Ecto neural progenitor cell (in vitro differentiated cells): ENCODE results near the gene TOP2B.

ENCODE experiments used
- DNase-seq: peaks from one replicate; pipeline ENCODE4 v3.0.0-alpha.2; 2018; ENCODE audit warnings: low spot score

Gene TOP2B

DNA sequence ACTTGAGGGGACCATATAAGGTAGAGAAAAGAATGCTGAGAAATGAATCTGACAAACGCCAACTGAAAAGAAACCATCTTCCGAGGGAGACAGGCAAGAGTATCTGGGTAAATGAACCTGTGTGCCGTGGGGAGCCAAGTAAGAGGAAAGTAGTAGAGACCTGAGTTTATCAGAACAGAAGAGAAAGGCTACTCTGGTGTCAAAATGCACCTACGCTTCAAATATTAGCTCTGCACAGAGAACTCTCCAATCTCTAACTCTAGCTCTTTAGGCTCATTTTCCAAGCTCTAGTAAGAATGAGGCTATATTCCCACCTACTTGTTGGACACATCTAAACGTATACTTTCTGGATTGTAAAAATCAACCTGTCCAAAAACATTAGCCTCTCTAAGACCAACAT is 53.5 kb downstream of the TOP2B start:
- DNase-seq, result no peak

DNA sequence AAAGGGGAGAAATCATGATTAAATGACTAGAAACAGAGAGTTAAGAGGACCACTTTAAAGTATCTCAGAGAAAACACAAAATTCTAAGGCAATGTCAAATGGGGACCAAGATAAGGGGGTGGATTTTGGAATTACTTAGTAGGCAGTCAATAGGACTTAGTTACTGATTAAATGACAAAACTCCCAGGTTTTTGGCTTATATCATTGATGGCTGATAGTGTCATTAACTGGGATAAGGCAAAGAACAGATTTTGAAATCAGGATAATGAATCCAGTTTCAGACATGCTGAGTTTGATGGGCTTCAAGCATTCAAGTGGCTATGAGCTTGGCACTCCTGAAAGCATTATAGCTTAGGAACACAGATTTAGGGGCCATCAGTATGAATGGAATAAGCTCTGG is 53.9 kb downstream of the TOP2B start:
- DNase-seq, result no peak

DNA sequence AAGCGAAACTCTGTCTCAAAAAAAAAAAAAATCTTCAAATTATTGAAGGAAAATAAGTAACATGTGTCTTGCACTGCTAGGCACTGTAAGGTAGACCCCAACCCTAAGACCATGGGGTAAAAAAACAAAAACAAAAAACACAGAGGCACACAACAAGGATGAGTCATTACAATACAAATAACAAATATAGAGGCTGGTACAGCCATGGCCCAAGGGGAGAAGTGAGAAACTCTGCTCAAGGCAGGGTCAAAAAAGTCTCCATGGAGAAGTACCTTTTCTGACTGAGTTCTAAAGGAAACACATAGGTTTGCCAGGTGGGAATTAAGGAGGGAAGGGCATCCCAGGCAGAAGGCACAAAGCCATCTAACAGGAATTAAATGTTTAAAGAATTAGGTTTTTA is 54.5 kb downstream of the TOP2B start:
- DNase-seq, result no peak

DNA sequence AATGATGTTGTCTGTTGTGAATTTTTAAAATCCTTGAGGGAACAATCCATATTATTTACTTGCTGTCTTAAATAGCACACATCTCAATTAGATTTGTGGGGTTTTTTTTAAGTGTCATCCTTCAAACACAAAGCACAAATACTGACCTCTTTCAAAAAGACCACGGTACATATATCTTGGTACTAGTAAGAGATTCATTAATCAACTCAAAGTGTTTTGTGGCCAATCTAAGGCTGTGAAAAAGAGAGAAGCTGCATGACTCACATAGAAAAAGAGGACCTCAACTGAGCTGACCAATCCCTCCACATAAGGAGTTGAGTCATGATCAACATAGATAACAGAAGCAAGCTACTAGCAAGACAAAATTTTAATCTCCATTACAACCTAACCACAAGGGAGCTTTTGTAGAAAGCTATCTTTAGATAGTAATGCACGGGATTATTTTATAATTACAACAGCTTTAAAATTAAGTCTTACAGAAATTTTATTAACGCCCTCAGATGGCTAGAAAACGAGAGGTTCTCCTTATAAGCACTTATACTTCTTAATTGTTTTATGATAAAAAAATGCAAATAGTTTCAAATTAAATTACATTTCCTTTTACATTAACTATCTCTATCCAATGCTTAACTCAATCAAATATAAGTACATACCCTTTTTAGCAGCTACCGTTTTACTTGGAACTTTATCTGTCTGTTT is 60.5 kb downstream of the TOP2B start:
- DNase-seq, result no peak

DNA sequence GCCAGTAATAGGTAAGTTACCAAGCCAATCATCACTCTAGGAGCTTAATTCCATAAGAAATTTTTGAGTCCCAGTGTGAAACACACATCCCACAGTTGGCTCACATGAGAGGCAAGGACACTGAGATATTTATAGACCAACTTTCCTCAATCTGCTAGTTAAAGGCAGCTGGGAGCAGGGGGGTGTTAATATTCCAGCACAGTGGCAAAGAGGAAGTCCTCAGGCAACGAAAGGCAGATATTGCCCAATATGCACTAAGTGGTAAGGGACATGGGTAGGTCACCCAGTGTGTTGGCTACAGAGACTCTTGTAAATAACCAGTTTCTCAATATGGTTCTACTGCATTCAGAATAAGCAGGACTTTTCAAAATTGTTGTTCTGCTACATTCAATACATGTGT is 61.0 kb downstream of the TOP2B start:
- no peak for DNase-seq

DNA sequence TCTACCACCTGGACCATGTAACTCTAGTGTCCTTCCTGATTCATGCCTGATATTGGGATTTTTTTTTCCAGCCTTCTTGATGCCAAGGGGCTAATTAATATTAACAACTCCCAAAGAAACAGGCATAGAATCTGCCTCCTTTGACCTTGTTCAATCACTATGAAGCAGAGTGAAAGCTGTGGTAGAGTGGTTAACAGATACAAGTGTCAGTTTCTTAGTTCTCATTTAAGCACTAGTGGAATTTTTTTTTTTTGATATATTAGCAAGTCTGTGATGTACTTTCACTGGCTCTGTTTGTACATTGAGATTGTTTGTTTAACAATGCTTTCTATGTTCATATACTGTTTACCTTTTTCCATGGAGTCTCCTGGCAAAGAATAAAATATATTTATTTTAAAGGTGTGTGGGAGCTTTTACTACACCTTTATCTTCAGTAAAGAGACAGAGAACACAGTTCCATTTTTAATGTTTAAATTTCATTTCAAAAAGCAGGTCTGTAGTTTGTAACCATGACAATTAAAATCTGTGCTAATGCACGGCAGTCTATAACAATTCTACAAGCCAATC is 67.1 kb downstream of the TOP2B start:
- DNase-seq, result no peak

DNA sequence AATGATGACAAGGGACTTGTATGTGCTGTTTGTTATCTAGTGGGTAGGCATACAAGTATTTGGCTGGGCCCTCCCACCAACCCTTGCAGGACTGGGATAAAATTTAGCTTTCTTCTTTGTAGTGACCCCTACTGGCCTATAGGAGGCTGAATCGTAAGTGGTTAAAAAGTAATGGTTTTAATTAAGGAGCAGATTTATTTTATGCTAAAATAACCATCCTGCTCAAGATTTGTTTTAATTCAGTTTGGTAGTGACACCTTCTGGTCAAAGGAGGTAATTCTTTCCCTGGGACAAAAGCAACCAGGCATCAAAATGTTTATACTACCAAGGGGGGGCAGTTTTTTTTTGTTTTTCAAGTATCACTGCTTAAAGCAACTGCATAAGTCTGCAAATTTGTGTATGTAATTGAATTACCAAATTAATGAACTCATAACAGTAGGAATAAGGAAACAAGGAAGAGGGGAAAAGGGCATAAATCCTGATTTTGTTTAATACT is 70.7 kb downstream of the TOP2B start:
- DNase-seq, result no peak

DNA sequence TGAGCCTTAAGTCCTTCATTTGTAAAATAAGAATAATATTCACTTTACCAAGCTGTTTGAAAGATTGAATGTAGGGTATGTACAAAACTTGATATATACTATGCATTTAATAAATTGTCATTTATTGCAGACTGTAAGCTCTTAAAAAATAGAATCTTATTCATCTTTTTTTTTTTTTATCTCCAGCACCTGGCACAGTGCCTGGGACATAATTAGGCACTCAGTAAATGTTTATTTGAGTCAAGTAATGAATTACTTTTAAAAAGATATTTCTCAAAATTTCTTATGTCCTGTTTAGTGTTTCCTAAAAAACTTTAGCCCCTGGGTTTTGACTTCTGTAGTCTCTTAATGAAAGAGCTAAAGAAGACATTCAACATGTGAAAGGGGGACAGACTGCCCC is 71.7 kb downstream of the TOP2B start:
- no peak for DNase-seq

DNA sequence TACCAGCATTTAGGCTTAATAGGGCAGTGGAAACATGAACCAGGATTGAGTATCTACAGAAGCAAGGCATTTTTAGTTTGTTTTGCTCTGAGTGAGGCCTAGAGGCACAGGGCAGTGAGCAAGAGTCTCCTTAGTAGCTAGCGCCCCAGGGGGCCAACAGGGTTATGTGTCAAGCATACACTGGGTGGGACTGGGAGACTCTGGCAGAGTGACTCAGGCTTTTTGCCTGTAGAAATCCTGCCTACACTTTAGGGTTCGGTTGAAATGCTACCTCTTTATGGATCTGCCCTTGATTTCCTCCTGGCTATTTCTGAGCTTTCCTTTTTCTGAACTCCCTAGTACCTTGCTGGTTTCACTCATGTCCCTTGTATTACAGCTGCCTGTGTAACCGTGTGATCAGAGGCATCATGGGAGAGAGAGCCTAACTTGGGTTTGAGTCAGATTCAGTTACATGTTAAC is 72.2 kb downstream of the TOP2B start:
- DNase-seq, result no peak

DNA sequence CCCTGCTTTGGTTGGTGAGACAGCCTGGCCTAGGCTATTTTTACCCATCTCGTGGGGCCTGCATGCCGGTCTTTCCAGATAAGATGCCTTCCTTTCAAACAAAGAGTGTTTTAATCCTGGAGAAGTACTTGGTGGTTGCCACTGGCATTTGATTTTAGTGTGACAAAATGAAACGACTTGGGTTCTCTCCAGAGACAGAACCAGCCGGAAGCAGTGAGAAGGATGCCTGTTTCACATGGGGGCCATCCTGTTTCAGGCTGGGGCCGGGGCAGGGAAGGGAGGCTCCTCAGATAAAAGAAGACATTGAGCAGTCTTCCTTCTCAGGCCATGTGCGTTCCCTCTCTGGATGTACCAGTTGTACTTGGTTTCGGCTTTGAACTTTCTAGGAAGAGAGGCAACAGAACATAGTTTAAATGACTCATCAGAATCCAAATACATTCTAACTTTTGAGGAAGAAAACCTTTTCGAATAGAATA is 74.9 kb downstream of the TOP2B start:
- no peak for DNase-seq

DNA sequence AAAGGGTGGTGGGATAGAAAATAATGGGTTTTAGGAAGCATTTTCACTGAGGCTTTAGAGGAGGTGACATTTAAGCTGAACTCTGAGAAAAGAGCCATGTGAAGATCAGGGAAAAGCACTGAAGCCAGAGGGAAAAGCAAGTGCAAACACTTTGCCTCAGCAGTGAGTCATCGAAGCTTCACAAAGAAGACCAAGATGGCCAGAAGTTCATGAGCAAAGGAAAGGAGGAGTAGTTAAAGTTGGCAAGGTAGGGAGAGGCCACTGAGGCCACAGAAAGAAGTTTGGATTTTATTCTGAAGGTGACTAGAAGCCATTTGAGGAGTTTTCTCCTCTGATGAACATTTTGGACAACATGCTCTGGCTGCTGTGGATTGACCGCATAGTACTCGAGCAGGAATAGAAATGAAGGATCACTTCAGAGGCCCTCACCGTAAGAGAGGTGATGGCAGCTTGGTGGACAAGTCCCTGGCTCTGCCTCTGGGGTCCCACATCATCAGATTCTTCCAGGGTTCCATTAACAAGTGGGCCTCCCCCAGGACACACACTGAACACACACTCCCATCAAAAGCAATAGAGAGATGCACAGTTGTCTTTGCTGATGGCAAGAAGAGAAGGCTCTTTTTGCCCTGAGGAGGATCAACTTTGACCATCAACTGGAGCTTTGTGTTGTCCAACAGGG is 75.5 kb downstream of the TOP2B start:
- DNase-seq, result no peak

DNA sequence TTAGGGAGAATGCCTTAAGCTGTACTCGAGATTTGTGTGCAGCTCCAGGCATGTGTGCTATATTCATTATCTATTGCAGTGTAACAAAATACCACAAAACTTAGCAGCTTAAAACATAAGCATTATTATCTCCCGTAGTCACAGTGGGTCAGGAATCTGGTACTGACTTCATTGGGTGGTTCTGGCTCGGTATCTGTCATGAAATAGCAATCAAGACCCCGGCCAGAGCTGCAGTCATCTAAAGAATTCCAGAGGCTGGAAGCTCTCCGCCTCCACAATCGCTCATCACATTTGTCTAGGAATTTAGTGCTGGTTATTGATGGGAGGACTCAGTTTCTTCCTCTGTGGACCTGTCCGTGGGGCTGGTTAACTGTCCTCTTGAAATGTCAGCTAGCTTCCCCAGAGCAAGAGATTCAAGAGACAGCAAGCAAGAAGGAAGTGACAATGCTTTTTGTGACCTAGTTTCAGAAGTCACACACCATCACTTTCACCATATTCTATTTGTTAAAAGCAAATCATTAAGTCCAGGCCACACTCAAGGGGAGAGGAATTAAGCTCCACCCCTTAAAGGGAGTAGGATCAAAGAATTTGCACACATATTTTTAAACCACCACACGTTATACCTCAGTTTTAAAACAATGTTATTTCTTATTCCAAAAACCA is 76.1 kb downstream of the TOP2B start:
- no peak for DNase-seq

DNA sequence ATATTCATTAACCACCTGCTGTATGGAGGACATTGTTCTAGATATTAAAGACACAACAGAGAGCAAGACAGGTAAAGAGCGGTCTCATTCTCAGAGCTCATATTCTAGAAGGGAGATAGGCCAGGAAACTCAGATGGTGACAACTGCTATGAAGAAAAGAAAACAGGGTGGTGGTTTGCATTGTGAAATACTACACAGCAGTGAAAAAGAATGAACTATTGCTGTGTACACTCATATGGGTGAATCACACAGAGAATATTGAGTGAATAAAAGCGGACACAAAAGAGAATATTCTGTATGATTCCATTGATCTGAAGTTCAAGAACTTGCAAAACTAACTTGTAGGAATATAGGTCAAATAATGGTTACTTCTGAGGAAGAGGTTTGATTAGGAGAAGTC is 76.7 kb downstream of the TOP2B start:
- no peak for DNase-seq

DNA sequence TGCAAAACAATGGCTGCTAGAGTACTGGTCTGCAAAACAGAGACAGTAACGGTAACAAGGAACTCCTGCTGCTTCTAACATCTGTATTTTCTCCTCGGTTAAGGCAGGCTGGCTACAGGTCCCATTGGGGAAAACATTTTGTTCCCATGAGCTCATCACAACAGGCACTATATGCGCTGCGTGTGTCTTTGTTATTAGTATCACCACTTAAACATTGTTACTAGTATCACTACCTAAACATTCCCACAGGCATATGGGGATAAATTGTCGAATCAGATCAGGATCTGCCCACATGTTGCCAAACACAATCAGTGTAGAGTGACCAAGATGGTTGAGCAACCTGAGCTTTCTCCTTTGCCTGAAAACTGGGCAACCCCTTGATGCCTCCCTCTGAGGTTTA is 77.2 kb downstream of the TOP2B start:
- no peak for DNase-seq

DNA sequence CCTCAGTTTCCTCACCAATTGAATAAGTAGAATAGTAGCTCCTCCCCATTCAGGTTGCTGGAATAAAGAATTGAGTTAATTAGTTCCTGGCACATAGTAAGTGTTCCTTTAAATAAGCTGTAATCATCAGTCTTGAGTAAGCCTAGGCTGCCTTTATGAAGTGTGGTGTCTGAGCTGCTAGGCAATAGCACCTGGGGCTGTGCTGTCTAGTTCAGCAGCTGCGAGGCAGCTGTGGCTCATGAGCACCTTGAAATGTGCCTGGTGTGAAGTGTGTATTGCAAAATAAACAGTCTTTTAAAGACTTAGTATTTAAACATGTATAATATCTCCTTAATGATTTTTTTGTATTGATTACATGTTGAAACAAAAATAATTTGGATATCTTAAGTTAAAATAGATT is 77.6 kb downstream of the TOP2B start:
- no peak for DNase-seq

DNA sequence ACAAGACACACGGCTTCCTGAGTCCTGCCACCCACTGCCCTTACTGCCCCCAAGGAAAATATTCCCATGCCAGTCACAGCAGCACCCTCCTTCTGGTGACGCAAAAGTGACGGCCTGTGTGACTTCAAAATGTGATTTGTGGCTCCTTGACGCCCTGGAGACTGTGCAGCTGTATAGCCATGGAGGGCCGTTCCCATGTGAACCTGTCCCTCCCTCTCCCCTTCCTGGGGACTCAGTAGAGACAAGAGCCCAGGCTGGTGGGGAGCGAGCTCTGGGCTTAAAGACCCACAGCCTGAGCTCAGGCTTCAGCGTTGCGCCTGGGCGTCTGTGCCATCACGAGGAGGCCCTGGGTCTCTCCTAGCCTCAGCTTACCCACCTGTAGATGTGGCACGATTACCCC is 78.2 kb downstream of the TOP2B start:
- DNase-seq, result no peak

DNA sequence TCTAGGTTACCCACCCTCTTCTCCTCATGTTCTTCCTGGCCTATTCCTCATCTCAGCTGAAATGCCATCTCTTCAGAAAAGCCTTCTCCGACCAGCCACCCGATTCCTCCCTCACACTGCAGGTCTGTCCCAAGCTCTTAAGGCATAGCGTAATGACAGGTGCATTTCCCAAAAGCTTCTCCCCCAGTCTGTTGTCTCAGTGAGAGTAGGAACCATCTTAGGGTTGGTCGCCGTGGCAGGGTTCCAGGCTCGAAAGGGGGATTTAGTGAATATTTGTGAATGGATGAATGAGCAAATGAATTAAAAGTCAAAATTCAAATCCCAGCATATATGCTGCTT is 78.6 kb downstream of the TOP2B start:
- DNase-seq, result no peak

DNA sequence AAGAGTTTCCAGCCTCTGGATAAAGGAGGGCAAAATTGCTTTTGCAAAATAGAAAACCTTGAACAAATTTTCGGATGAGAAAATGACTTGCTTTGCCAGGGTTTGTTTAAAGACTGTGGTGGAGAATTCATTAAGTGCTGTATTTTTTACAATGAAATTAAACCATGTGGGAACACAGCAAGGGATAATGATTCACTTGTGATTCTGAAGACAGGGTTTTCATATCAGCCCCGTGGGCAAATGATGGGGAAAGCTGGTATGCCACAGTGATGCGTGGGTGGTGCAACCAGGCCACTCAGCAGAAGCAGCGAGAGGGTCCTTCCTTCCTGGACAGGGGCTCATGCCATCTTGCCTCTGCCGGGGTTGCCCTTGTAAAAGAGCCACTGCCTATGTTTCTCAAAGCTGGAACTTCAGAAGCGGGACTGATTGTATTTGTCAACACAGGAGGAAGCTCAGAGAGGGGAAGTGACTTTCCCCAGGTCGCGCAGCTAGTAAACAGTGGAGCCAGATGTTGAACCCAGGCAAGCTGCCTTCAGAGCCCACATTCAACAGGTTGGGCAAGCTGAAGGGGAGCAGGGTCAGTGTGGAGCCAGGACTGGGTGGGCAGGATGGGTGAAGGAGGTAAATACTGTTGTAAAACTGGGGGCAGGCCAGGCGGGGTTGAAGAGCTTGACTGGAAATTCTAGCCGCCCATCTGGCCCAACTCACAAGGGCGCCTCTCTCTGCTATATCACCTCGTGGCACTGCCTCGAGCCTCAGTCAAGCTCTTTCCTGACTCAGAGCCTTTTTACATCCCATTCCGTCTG is 79.1 kb downstream of the TOP2B start:
- no peak for DNase-seq

DNA sequence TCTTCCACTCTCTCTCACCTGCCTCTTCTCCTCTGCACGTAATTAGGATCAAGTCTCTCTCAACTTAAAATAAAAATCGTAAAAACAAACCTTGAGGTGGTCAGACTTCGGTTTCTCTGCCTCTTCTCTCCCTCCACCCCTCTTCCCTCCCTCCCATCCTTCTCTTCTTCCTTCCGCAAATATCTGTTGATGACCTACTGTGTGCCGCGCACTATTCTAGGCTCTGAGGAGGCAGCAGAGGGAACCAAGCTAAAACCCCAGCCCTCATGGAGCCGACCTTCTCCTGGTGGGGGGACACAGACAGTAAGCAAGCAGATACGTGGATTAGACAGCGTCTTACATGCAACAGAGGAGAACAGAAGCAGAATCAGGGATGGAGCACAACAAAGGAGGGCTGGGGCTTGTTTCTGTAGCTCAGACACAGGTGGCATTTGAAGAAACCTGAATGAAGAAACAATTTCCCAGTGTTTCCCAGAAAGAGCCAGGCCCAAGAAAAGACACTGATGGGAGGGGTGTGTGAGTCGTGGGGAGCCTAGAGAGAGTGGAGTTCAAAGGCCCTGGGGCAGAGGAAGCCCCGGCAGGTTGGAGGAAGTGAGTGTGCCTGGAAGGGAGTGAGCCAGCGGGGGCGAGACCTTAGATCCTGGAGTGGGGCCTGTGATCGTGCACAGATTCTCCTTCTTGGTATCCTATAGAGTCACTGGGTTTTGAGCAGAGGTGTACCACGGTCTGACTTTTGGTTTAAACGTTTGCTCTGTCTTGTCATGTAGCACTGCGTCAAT is 80.5 kb downstream of the TOP2B start:
- DNase-seq, result no peak

DNA sequence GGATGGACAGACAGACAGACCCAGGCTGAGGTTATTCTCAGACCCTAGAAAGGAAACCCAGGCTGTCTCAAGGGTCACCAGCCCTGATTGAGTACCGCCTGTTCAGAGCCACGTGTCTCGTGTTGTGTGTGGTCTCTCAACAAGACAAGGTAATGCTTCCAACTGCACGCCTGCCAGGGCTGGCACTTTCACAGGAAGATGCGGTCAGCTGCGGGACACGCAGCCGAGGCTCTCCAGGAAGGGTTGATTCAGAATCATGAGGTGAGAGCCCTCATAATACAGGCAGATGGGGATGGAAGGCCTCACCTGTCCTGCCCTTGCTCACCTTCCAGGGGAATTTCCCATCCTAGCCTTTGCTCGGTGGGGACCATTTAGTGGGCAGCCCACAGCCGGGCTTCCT is 81.4 kb downstream of the TOP2B start:
- no peak for DNase-seq

DNA sequence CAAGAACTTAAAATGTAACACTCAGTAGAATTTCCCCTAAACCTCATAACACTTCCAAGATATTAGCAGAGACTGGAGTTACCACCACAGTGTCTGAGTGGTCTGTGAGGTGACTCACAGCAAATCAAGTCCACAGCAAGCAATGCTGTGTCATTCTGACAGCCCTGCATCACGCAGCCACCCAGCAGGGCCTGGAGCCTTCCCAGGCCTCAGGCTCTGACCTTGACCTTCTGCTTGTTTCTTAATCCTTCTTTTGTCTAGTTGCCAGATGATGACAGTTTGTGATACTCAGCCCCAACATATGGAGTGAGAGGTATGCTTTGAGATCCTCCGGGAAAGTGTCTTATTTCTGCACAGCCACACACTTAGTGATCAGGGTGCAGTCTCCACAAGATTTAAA is 82.5 kb downstream of the TOP2B start:
- no peak for DNase-seq
